Measurements from ENCODE around the gene ZNRF1.
"Not testable (repeated sequence)": the region's sequence is repeated elsewhere in the genome, so short reads cannot be mapped to it uniquely, and the experiment has no call there.

Gene ZNRF1

GRCh38 chr16:75002474-75002873 is 3.6 kb downstream of the ZNRF1 start:
- DNase-seq (ENCODE audit: low read depth) = no peak

GRCh38 chr16:75003931-75004330 is 5.1 kb downstream of the ZNRF1 start:
- no peak for DNase-seq (ENCODE audit: low read depth)

DNA sequence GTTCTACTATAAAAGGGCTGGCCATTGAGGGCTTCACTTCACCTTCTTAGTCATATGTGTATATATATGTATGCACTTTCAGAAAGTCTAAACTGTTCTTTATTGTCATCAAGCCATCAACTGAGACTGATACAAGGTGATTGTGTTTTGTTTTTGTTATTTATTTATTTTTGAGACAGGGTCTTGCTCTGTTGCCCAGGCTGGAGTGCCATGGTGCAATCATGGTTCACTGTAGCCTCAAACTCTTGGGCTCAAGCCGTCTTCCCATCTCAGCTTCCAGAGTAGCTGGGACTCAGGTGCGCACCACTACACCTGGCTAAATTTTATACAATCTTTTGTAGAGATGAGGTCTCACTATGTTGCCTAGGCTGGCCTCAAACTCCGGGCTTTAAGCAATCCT is 5.6 kb downstream of the ZNRF1 start:
- DNase-seq (ENCODE audit: low read depth) = no peak

- no peak for DNase-seq (ENCODE audit: low read depth)
Observed at GRCh38 chr16:75005697-75006096, 6.9 kb downstream of the ZNRF1 start.

DNA sequence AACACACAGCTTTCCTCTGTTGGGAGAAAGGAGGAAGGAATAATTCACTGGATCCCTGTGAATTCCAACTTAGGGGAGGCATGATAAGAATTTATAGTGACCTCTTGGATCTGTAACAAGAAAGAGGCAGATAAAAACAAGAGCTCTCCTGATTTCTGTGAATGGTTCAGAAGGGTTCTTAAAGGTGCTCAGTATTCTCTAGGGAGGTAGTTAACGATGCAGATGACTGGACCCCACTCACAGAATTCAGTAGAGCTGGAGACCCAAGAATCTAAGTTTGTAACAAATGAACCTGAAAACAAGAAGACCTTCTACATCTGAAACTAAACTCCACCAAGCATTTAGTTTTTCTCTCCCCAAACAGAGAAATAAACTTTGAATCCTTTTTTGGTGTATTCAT is 8.6 kb downstream of the ZNRF1 start:
- DNase-seq (ENCODE audit: low read depth) = no peak

GRCh38 chr16:75010427-75010826 is 11.6 kb downstream of the ZNRF1 start:
- DNase-seq (ENCODE audit: low read depth) = no peak

GRCh38 chr16:75011634-75012307 is 12.9 kb downstream of the ZNRF1 start:
- no peak for DNase-seq (ENCODE audit: low read depth)

DNA sequence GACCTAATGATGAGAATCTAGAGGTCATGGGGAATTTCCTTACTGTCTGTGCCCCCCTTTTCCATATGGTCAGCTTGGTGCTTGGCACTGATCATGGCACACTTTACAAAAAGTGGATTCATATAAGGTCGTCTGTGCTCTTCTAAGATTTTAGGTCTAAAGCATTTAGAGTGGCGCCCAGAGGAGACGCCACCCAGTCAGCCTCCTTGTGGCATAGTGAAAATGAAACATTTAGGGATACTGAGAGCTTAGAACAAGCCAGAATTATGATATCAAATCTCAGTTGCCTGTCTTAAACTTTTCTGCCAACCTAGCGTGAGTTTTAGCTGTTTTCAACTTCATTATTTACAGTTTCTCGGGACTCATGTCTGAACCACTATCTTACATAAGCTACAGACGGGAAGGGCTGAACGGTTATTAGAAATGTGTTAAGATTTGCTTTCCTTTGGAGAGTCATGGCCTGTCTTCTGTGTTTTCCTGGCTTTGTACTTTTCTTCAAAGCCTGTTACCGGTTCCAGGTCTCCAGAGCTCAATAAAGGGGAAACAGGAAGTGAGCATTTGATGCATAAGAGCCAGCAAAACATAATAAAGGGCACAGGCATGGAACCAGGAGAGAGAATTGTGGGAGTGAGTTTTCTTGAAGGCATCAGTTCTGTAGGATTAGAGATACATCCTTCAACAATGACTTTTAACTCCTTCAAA is 13.7 kb downstream of the ZNRF1 start:
- DNase-seq (ENCODE audit: low read depth) = no peak

GRCh38 chr16:75013123-75013522 is 14.3 kb downstream of the ZNRF1 start:
- DNase-seq (ENCODE audit: low read depth) = not testable (repeated sequence)

DNA sequence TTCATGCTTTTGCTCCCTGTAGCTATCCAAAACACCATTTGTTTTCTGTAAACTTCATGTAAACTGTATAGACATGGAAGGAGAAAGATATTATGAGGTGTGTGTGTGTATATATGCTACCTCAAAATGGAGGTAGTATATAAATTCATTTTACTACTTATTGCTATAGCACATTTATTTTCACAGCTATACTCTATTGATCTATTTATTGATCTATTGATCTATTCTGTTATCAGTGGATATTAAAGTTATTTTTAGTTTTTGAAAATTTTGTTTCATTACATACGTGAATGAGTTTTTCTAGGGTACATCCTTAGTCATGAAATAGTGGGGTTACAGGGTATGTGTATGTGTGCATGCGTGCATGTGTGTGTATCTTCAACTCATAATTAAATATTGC is 15.5 kb downstream of the ZNRF1 start:
- no peak for DNase-seq (ENCODE audit: low read depth)

- DNase-seq (ENCODE audit: low read depth) = not testable (repeated sequence)
Observed at GRCh38 chr16:75016451-75017081, 17.7 kb downstream of the ZNRF1 start.

GRCh38 chr16:75017670-75018525 is 19.1 kb downstream of the ZNRF1 start:
- DNase-seq (ENCODE audit: low read depth) = no peak

DNA sequence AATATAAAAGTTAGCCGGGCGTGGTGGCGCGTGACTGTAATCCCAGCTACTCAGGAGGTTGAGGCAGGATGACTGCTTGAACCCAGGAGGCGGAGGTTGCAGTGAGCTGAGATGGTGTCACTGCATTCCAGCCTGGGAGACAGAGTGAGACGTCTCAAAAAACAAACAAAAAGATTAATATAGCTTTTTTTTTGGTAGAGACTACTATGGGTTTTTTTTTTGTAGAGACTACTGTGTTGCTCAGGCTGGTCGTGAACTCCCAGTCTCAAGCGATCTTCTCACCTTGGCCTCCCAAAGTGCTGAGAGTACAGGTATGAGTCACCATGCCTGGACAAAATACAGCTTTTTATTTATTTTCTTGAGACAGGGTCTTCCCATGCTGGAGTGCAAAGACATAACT is 20.2 kb downstream of the ZNRF1 start:
- no peak for DNase-seq (ENCODE audit: low read depth)

DNA sequence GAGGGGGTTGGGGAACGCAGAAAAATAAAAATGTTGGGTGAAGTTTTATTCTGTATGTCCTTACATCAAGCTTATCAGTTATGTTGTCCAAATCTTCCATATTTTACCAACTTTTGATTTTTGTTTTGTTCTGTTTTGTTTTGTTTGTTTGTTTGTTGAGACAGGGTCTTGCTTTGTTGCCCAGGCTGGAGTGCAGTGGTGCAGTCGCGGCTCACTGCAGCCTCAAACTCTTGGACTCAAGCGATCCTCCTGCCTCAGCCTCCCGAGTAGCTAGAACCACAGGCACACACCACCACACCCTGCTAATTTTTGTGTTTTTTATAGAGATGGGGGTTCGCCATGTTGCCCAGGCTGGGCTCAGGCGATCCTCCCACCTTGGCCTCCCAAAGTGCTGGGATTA is 20.8 kb downstream of the ZNRF1 start:
- no peak for DNase-seq (ENCODE audit: low read depth)

DNA sequence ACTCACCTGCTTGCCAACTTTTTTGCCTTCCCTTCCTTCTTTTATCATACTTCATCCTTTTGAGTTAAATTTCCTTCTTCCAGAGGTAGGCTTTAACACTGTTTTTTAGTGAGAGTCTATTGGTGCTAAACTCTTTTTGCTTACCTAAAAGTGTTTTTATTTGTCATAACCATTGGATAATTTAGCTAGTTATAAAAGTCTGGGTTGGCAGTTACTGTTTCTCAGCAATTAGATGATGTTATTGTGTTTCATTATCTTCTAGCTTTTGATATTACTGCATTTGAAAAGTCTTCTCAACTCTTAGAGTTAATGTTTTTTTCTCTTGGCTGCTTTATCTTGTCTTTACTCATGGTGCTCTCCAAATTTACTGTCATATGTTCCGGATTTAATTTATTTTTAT is 22.6 kb downstream of the ZNRF1 start:
- DNase-seq (ENCODE audit: low read depth) = no peak

- DNase-seq (ENCODE audit: low read depth) = no peak
Observed at GRCh38 chr16:75022567-75022966, 23.7 kb downstream of the ZNRF1 start.

- no peak for DNase-seq (ENCODE audit: low read depth)
Observed at GRCh38 chr16:75023009-75023408, 24.2 kb downstream of the ZNRF1 start.

- DNase-seq (ENCODE audit: low read depth) = no peak
Observed at GRCh38 chr16:75024182-75024581, 25.4 kb downstream of the ZNRF1 start.

- no peak for DNase-seq (ENCODE audit: low read depth)
Observed at GRCh38 chr16:75024594-75024993, 25.8 kb downstream of the ZNRF1 start.

GRCh38 chr16:75025761-75026160 is 26.9 kb downstream of the ZNRF1 start:
- DNase-seq (ENCODE audit: low read depth) = no peak

GRCh38 chr16:75026239-75026891 is 27.5 kb downstream of the ZNRF1 start:
- DNase-seq (ENCODE audit: low read depth) = not testable (repeated sequence)

DNA sequence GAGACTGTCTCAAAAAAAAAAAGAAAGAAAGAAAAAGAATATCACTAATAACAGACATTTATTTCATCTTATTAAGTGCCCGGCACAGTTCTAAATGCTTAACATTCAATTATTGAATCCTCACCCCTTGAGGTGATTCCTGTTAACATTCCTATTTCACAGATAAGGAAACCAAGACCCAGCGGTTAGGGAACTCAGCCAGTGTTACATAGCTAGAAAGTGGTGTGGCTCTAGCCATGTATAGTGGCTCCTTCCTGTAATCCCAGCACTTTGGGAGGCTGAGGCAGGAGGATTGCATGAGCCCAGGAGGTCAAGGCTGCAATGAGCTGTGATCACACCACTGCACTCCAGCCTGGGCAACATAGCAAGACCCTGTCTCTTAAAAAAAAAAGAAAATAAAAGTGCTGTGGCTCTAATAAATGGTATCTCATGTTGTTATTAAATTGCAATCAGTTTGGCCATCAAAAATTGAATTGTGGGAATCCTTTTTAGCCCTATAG is 28.1 kb downstream of the ZNRF1 start:
- DNase-seq (ENCODE audit: low read depth) = no peak

Data from stimulated activated CD8-positive, alpha-beta memory T cell treated with anti-CD3 and anti-CD28 coated beads, Interleukin-15, amount 100 ng/mL, for 1 hour (primary cell).